HG02943 (cell line): ENCODE results near the gene ERICH4.
"Not testable (repeated sequence)": the region's sequence is repeated elsewhere in the genome, so short reads cannot be mapped to it uniquely, and the experiment has no call there.

ENCODE experiments used
- ATAC-seq: cut with Tn5 transposase; IDR thresholded peaks from one replicate; pipeline ENCODE4 v1.9.1; 2021; ENCODE audit warnings: mild to moderate bottlenecking, low read depth, moderate library complexity; ENCODE audit not compliant: unreplicated experiment

The ERICH4 gene

GRCh38 chr19:41463257-41464256 lies 20.6 kb downstream of the ERICH4 start:
- ATAC-seq: not testable (repeated sequence)

- no peak for ATAC-seq
These were observed 33.6 kb downstream of the ERICH4 start for GRCh38 chr19:41476583-41476982.

GRCh38 chr19:41478171-41478570 lies 35.2 kb downstream of the ERICH4 start:
- ATAC-seq: no peak

- ATAC-seq: no peak
These were observed 36.2 kb downstream of the ERICH4 start for GRCh38 chr19:41478875-41479756.

- ATAC-seq: no peak
These were observed 36.8 kb downstream of the ERICH4 start for GRCh38 chr19:41479757-41480191.

- no peak for ATAC-seq
These were observed 37.4 kb downstream of the ERICH4 start for GRCh38 chr19:41480336-41480735.

GRCh38 chr19:41484822-41485221 lies 41.9 kb downstream of the ERICH4 start:
- ATAC-seq: no peak

- not testable (repeated sequence) for ATAC-seq
These were observed 44.0 kb downstream of the ERICH4 start for GRCh38 chr19:41486953-41487352.

GRCh38 chr19:41492843-41493242 lies 49.9 kb downstream of the ERICH4 start:
- ATAC-seq: no peak
